SK-N-SH treated with all-trans-retinoic acid at 6 μM for 48 hours (cell line): ENCODE results near the gene SGCA.

Experiments
- BACH2 ChIP-seq: fragments of 250-450 bp; sonication (Bioruptor Pico); IDR thresholded peaks from 2 replicates; pipeline ENCODE4 v1.9.0; 2021; ENCODE audit warnings: mild to moderate bottlenecking, borderline replicate concordance
- ISL1 ChIP-seq: fragments of 250-450 bp; sonication (Bioruptor Pico); IDR thresholded peaks from 2 replicates; pipeline ENCODE4 v2.1.2; 2022; ENCODE audit warnings: mild to moderate bottlenecking, moderate library complexity
- TOX ChIP-seq: fragments of 250-450 bp; sonication (Bioruptor Pico); IDR thresholded peaks from 2 replicates; pipeline ENCODE4 v1.8.0; 2021; ENCODE audit warnings: mild to moderate bottlenecking, moderate library complexity, borderline replicate concordance
- ZFP30 ChIP-seq: fragments of 450-650 bp; formaldehyde crosslinking; IDR thresholded peaks from 2 replicates; pipeline ENCODE4 v1.5.0; 2022; ENCODE audit warnings: mild to moderate bottlenecking, moderate library complexity
- ZNF8 ChIP-seq: fragments of 450-650 bp; formaldehyde crosslinking; IDR thresholded peaks from 2 replicates; pipeline ENCODE4 v1.5.0; 2020; ENCODE audit warnings: mild to moderate bottlenecking, moderate library complexity

- TF ChIP-seq ZFP30 (CRISPR knock-in tag) (no peak), ISL1 (CRISPR knock-in tag) (no peak), ZNF8 (CRISPR knock-in tag) (no peak), BACH2 (no peak), TOX (CRISPR knock-in tag) (no peak)
These were observed 29.6 kb upstream of the SGCA start for GRCh38 chr17:50136096-50136687.
